ENCODE data around the gene TFF1. TPM values are rescaled to one million over a fixed set of nuclear protein-coding genes. Genes with fewer than 3 reads are reported as not detected.

TFF1 gene
- total RNA-seq, 1 donor from 2014 or later, result 0.48 TPM

DNA sequence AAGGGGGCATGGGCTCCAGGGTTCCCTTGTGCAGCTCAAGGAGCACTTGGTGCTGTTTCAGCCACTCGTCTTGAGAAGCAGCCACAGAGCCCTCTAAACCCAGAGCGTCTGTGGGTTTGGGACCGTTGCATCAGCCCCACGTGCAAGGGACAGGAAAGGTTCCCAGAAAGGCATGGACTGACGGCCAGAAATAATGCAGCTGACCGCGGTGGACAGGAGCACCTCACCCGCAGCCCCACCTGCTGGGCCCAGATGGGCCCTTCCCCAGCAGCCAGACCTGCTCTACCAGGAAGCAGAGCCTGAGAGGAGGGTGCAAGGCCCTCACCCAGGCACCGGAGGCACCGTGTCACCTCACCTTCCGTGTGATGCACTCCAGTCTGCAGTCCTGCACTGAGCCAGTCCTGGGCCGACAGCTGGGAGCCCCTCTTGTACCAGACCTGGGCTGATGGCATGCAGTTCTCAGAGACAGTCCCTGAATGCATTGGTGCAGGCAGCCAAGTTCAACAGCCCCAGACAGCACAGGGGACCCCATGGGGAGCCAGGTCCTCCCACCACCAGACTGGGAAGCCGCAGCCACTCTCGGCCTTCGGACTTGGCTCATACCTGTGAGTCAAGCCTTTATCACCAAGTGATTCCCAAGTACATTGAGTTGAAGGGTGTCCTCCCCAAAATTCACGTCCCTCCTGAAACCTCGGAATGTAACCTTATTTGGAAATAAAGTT is 46.3 kb downstream of the TFF1 start:
- intact Hi-C loops (cut with micrococcal nuclease), result loop anchor here (10.0 kb wide), 2 partner anchors 55 to 215 kb away; no protein-coding TSS in a partner anchor
- peaks cover 13% of the 10 kb centered on the region for H3K27me3 Mint-ChIP-seq (ENCODE audit: low read depth)
- no peaks in the 10 kb centered on the region for H3K9me3 Mint-ChIP-seq
- H3K4me3 Mint-ChIP-seq (ENCODE audit: low read depth), result no peak overlapping the region
- H3K36me3 Mint-ChIP-seq (ENCODE audit: low read depth), result no peaks in the 10 kb centered on the region
- no peak overlapping the region for H3K27ac Mint-ChIP-seq
- peaks cover 5% of the 10 kb centered on the region for H3K4me1 Mint-ChIP-seq (ENCODE audit: low read depth)
- DNase-seq (ENCODE audit: low spot score), result no peak

DNA sequence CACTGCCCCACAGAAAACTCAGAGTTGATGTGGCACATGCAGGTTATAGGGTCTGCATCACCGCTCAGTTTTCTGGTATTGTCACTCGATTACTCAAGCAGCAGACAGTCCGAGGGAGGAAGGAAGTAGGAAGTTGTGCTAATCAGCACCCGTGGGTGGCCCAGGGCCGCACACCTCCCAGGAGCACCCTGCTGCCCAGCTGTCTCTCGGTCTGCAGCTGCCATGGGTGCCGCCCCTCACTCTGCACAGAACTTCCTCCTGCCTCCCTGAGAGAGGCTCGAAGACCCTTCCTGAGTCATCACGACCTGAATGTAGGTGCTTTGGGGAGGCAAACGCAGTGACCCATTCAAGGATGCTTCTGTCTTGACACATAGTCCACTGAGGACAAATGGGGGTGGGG is 47.0 kb downstream of the TFF1 start:
- H3K4me1 Mint-ChIP-seq (ENCODE audit: low read depth), result peaks cover 5% of the 10 kb centered on the region
- intact Hi-C loops (cut with micrococcal nuclease), result loop anchor here (10.0 kb wide), 1 partner anchor 215 kb away; no protein-coding TSS in a partner anchor
- H3K36me3 Mint-ChIP-seq (ENCODE audit: low read depth), result no peaks in the 10 kb centered on the region
- no peak for DNase-seq (ENCODE audit: low spot score)
- H3K27me3 Mint-ChIP-seq (ENCODE audit: low read depth), result peaks cover 9% of the 10 kb centered on the region
- H3K27ac Mint-ChIP-seq, result no peak overlapping the region
- no peaks in the 10 kb centered on the region for H3K9me3 Mint-ChIP-seq
- no peak overlapping the region for H3K4me3 Mint-ChIP-seq (ENCODE audit: low read depth)

DNA sequence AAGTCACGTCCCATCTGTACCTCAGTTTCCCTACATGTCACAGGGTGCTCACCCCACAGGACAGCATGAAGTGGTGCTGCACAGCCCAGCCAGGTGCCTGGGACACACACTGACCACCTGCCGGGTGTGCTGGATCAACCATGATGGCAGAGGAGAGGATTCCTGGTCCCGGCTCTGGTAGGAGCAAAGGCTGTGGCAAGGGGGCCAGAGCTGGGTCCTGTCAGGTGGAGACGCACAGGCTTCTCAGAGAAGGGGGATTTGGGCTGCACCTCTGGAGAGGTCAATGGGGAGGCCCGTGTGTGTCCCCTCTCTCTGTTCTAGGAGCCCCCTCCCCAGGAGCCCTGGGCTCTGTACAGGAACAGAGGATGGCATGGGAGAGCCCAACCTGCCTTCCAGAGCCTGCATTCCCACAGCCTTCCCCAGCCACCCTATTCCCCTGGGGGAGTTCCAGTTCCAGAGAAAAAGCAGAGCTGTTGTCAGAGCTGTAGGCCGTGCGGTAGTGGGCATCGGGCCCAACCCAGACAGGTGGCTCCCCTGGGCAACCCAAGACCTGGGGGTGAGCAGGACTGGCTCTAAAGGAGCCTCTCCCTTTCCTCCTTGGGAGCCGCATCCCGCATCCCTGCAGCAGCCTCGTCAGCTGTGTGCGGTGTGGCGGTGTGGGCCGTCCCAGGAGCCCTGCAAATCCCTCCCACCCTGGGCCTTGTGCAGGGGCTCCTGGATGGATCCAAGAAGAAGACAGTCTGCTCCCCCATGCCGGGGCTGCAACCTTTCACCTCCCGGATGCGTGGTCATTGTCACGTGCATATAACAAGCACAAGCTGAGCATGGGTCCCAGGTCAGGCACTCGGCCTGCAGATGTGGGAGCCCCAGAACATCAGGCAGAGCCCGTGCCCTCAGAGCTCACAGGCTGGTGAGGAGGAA is 48.2 kb downstream of the TFF1 start:
- Mint-ChIP-seq H3K4me3 (ENCODE audit: low read depth) (no peak overlapping the region), H3K9me3 (no peaks in the 10 kb centered on the region), H3K27me3 (ENCODE audit: low read depth) (no peaks in the 10 kb centered on the region), H3K27ac (no peak overlapping the region), H3K36me3 (ENCODE audit: low read depth) (no peaks in the 10 kb centered on the region), H3K4me1 (ENCODE audit: low read depth) (peaks cover 5% of the 10 kb centered on the region)
- DNase-seq (ENCODE audit: low spot score), result no peak
- intact Hi-C loops (cut with micrococcal nuclease), result loop anchor here (10.0 kb wide), 1 partner anchor 217 kb away; no protein-coding TSS in a partner anchor

DNA sequence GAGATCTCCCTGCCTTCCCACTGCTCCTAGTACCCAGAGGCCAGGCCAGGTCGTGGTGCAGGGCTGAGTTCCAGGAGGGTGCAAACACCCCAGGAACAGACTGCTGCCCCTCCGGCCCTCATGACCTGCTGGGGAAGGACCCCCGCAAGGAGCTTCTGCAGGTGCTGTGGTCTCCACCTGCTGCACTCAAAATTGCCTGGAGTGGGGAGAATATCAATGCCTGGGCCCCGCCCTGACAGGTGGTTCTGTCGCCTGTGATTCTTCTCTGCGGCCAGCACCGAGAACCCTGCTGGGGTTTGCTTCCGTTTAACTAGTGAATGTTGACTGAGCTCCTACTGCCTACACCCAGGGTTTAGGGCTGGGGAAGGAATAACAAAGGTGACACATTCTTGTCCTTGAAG is 49.0 kb downstream of the TFF1 start:
- Mint-ChIP-seq H3K27me3 (ENCODE audit: low read depth) (no peaks in the 10 kb centered on the region), H3K9me3 (no peaks in the 10 kb centered on the region), H3K36me3 (ENCODE audit: low read depth) (no peaks in the 10 kb centered on the region), H3K4me1 (ENCODE audit: low read depth) (peaks cover 5% of the 10 kb centered on the region), H3K4me3 (ENCODE audit: low read depth) (no peak overlapping the region), H3K27ac (no peak overlapping the region)
- intact Hi-C loops (cut with micrococcal nuclease), result loop anchor here (10.0 kb wide), 1 partner anchor 217 kb away; no protein-coding TSS in a partner anchor
- DNase-seq (ENCODE audit: low spot score), result no peak

DNA sequence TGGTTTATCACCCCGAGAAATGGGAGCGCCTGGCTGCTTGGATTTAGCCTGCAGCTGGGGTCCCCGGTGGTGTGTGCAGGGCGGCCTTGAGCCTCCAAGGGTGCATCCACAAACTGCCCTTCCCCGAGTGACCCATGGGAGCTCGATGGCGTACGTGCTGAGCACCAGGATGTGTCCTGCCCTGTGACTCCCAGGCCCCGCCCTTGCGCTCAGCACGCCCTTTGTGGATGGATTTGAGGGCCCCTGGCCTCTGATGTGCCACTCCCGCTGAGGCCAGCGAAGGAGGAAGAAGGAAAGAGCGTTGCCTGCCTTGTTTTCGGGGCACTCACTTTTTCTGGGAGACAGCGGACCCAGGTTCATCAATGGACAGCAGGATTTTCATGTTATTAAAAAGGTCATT is 49.4 kb downstream of the TFF1 start:
- Mint-ChIP-seq H3K27me3 (ENCODE audit: low read depth) (no peaks in the 10 kb centered on the region), H3K36me3 (ENCODE audit: low read depth) (no peaks in the 10 kb centered on the region), H3K27ac (no peak overlapping the region), H3K4me1 (ENCODE audit: low read depth) (peaks cover 5% of the 10 kb centered on the region), H3K9me3 (no peaks in the 10 kb centered on the region), H3K4me3 (ENCODE audit: low read depth) (no peak overlapping the region)
- no peak for DNase-seq (ENCODE audit: low spot score)
- intact Hi-C loops (cut with micrococcal nuclease), result loop anchor here (10.0 kb wide), 1 partner anchor 218 kb away; no protein-coding TSS in a partner anchor

DNA sequence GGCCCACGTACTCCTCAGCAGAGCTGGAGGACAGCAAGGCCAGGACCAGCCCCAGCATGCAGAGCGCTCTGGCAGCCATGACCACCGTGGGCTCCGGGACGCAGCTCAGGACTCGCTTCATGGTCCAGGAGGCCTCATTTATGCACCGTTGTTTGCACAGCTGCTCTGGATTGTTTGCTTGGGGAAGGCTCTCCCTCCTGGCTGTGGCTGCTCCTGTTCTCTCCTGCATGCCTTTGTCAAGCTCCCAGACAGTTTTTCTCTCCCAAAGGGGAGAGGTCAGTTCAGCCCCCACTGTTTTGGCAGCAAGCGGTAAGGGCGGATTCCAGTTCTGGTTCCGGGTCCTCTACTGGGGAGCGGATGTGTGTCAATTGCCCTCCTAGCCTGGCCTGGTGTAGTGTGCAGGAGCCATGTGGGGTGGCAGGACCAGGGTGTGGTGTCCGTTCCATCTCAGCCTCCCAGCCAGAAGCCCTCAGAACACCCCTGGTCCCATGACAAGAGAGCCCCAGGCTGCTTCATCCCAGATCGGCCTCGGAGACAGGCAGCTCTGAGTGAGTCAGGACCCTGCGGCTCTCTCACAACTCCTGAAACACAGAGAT is 50.9 kb downstream of the TFF1 start, which contains the start of gene TFF3:
Gene TFF3 (minus strand): TSS at position 114 of the 596 bp plus-strand sequence. CDS start 35 bp downstream, at position 79.
- DNase-seq (ENCODE audit: low spot score), result no peak
- H3K4me3 Mint-ChIP-seq (ENCODE audit: low read depth), result no peak within 1 kb of the TSS
- H3K27me3 Mint-ChIP-seq (ENCODE audit: low read depth), result no peaks in the 10 kb centered on the region
- no peaks in the 10 kb centered on the region for H3K36me3 Mint-ChIP-seq (ENCODE audit: low read depth)
- no peak within 1 kb of the TSS for H3K27ac Mint-ChIP-seq
- H3K9me3 Mint-ChIP-seq, result no peaks in the 10 kb centered on the region
- peaks cover 5% of the 10 kb centered on the region for H3K4me1 Mint-ChIP-seq (ENCODE audit: low read depth)
- intact Hi-C loops (cut with micrococcal nuclease), result loop anchor here (10.0 kb wide), 1 partner anchor 219 kb away; no protein-coding TSS in a partner anchor

DNA sequence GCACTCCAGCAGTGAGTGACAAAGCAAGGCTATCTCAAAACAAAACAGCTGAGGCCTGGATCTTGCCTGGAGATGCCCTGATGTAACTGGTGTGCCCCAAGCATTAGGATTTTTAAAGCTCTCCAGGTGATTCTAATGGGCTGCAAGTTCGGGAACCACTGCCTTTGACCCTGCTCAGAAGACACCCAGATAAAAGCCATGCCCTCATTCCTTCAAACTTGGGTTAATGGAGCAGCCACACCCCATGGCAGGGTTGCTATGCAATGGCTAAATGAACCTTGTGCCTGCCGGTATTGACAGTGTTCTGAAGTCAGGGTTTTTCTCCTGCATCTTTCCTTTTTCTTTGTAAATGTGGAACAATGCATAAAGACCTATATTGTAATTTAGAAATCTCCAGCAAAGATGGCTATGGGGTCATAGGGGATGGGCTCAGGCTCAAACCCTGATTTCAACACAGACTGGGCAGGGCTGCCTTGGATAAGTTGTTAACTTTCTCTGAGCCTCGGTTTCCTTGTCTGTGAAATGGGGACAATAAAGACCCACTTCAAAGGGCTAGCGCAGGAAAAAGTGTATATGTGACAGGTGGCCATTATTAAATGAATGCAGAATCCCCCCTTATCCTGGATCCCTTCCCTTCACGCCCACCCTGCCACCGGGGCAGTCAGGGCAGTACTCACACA is 51.6 kb downstream of the TFF1 start:
- intact Hi-C loops (cut with micrococcal nuclease), result loop anchor here (10.0 kb wide), 1 partner anchor 220 kb away; no protein-coding TSS in a partner anchor
- H3K36me3 Mint-ChIP-seq (ENCODE audit: low read depth), result no peaks in the 10 kb centered on the region
- H3K4me1 Mint-ChIP-seq (ENCODE audit: low read depth), result peaks cover 5% of the 10 kb centered on the region
- H3K27me3 Mint-ChIP-seq (ENCODE audit: low read depth), result no peaks in the 10 kb centered on the region
- no peak for DNase-seq (ENCODE audit: low spot score)
- no peaks in the 10 kb centered on the region for H3K9me3 Mint-ChIP-seq
- no peak overlapping the region for H3K4me3 Mint-ChIP-seq (ENCODE audit: low read depth)
- no peak overlapping the region for H3K27ac Mint-ChIP-seq

DNA sequence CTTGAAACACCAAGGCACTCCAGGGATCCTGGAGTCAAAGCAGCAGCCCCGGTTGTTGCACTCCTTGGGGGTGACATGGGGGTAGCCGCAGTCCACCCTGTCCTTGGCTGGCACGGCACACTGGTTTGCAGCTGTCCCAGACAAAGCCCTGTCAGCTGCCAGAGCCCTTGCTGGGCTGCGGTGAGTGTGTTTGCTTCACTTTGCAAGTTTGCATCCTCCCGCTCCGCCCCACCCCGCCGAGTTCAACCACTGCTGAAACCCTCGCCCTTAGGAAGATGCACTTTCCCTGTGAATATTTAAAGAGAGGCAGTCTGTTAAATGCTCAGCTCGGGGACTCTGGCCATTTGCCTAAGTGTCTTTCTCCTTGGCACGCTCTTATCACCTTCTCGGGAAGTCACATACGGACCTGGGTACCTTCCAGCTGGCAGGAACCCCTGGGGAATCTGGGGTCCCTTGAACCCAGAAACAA is 52.8 kb downstream of the TFF1 start:
- intact Hi-C loops (cut with micrococcal nuclease), result loop anchor here (10.0 kb wide), 1 partner anchor 221 kb away; no protein-coding TSS in a partner anchor
- H3K36me3 Mint-ChIP-seq (ENCODE audit: low read depth), result no peaks in the 10 kb centered on the region
- no peak overlapping the region for H3K27ac Mint-ChIP-seq
- no peak for DNase-seq (ENCODE audit: low spot score)
- peaks cover 2% of the 10 kb centered on the region for H3K4me1 Mint-ChIP-seq (ENCODE audit: low read depth)
- no peaks in the 10 kb centered on the region for H3K9me3 Mint-ChIP-seq
- no peak overlapping the region for H3K4me3 Mint-ChIP-seq (ENCODE audit: low read depth)
- H3K27me3 Mint-ChIP-seq (ENCODE audit: low read depth), result no peaks in the 10 kb centered on the region

DNA sequence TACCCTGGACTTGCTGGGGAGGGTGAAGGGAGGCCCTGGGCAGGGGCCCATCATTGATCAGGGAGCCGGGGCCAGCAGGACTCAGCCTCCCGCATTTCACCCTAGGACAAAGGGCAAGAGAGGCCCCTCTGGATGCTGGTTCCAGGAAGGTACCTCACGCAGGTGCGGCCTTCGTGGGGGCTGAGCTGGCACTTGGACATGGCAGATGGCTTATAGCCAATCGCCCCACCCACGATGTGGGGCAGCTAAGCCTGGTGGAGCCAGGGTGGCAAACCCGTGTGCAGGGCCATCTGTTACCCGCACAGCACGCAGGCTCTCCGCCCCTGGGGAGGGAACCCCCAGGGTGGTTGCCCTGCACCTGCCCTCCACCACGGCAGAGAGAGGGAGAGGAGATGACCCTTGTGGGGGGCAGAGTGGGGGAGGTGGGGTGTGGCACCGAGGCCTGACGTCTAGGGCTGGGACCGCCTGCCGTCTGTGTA is 53.7 kb downstream of the TFF1 start:
- peaks cover 2% of the 10 kb centered on the region for H3K4me1 Mint-ChIP-seq (ENCODE audit: low read depth)
- H3K36me3 Mint-ChIP-seq (ENCODE audit: low read depth), result no peaks in the 10 kb centered on the region
- intact Hi-C loops (cut with micrococcal nuclease), result loop anchor here (10.0 kb wide), 1 partner anchor 222 kb away; no protein-coding TSS in a partner anchor
- H3K4me3 Mint-ChIP-seq (ENCODE audit: low read depth), result no peak overlapping the region
- no peaks in the 10 kb centered on the region for H3K9me3 Mint-ChIP-seq
- DNase-seq (ENCODE audit: low spot score), result no peak
- H3K27me3 Mint-ChIP-seq (ENCODE audit: low read depth), result no peaks in the 10 kb centered on the region
- H3K27ac Mint-ChIP-seq, result no peak overlapping the region
